ENCODE measurements around the gene STAT4.
A peak's percentile ranks its signal among the peaks of the same experiment; 100 is the strongest.

STAT4 gene

DNA sequence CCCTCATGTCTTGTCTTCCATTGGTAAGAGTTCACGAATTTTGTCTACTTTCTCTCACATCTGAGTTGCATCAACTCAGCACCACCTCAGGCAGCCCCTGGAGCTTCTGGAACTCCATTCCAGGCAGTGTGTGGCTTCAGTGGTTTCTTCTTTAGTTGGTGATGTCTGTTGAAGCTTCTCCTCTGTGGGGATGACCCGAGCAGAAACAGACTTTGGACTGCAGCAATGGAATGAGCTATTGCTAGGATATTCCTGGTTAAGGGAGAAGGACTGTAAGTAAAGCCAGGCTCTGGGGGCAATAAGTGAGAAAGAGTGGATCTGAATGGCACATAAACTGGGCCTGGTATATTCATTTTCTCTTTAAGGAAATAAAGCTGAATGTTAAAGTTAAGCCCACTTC is 32.3 kb upstream of the STAT4 start:
- H3K9me3 ChIP-seq (ENCODE audit: insufficient read depth, low read depth, low read length) = no peaks in the 10 kb centered on the region
- no peak for DNase-seq
- H3K79me1 ChIP-seq (ENCODE audit: low read length) = no peaks in the 10 kb centered on the region
- H2BK120ac ChIP-seq (ENCODE audit: insufficient read depth, low read length, poor library complexity) = no peak overlapping the region
- no peak overlapping the region for H2AK5ac ChIP-seq (ENCODE audit: low read length)
- H3K4me2 ChIP-seq (ENCODE audit: low read length) = no peak overlapping the region
- H2BK5ac ChIP-seq (ENCODE audit: low read depth, low read length, poor library complexity) = no peak overlapping the region
- no peak overlapping the region for H3K27ac ChIP-seq (ENCODE audit: low read depth, low read length)
- no peaks in the 10 kb centered on the region for H3K4me1 ChIP-seq (ENCODE audit: control insufficient read depth in 1 of 2, insufficient read depth in 2 of 2, low read length in 2 of 2)
- no CpG with 5 or more reads among the region's 2 CpGs for WGBS (ENCODE audit: extremely low coverage, insufficient coverage, insufficient read length)
- H4K91ac ChIP-seq (ENCODE audit: low read depth, low read length) = no peak overlapping the region
- no peaks in the 10 kb centered on the region for H3K79me2 ChIP-seq (ENCODE audit: control insufficient read depth, insufficient read depth, low read length, poor library complexity)
- no peak overlapping the region for H4K8ac ChIP-seq (ENCODE audit: low read depth, low read length)
- H3K27me3 ChIP-seq (ENCODE audit: insufficient read depth, low read length) = no peaks in the 10 kb centered on the region
- H2AFZ ChIP-seq (ENCODE audit: insufficient read depth, low read length, poor library complexity) = no peak overlapping the region
- H3K36me3 ChIP-seq (ENCODE audit: control insufficient read depth in 1 of 2, insufficient read depth in 2 of 2, low read length in 2 of 2) = no peaks in the 10 kb centered on the region
- no peak overlapping the region for H3K4me3 ChIP-seq (ENCODE audit: low read depth, low read length)
- no peak overlapping the region for H2BK12ac ChIP-seq (ENCODE audit: low read length)
- H3K14ac ChIP-seq (ENCODE audit: low read length) = no peak overlapping the region
- no peak overlapping the region for H4K12ac ChIP-seq (ENCODE audit: low read depth, low read length)
- H3K9ac ChIP-seq (ENCODE audit: low read length) = no peak overlapping the region
- H3K18ac ChIP-seq (ENCODE audit: low read length) = no peak overlapping the region
- no peak overlapping the region for H3K23ac ChIP-seq (ENCODE audit: low read length)
- no peak overlapping the region for H3K4ac ChIP-seq (ENCODE audit: low read depth, low read length)

- H4K8ac ChIP-seq (ENCODE audit: low read depth, low read length) = no peak overlapping the region
- no peaks in the 10 kb centered on the region for H3K27me3 ChIP-seq (ENCODE audit: insufficient read depth, low read length)
- H3K4me3 ChIP-seq (ENCODE audit: low read depth, low read length) = no peak overlapping the region
- no peaks in the 10 kb centered on the region for H3K36me3 ChIP-seq (ENCODE audit: control insufficient read depth in 1 of 2, insufficient read depth in 2 of 2, low read length in 2 of 2)
- no peaks in the 10 kb centered on the region for H3K79me2 ChIP-seq (ENCODE audit: control insufficient read depth, insufficient read depth, low read length, poor library complexity)
- no peak overlapping the region for H4K12ac ChIP-seq (ENCODE audit: low read depth, low read length)
- no peak overlapping the region for H2AK5ac ChIP-seq (ENCODE audit: low read length)
- H3K4ac ChIP-seq (ENCODE audit: low read depth, low read length) = no peak overlapping the region
- H2BK120ac ChIP-seq (ENCODE audit: insufficient read depth, low read length, poor library complexity) = no peak overlapping the region
- H4K91ac ChIP-seq (ENCODE audit: low read depth, low read length) = no peak overlapping the region
- no peak overlapping the region for H3K4me2 ChIP-seq (ENCODE audit: low read length)
- no peaks in the 10 kb centered on the region for H3K4me1 ChIP-seq (ENCODE audit: control insufficient read depth in 1 of 2, insufficient read depth in 2 of 2, low read length in 2 of 2)
- H3K18ac ChIP-seq (ENCODE audit: low read length) = no peak overlapping the region
- H3K9me3 ChIP-seq (ENCODE audit: insufficient read depth, low read depth, low read length) = no peaks in the 10 kb centered on the region
- no peaks in the 10 kb centered on the region for H3K79me1 ChIP-seq (ENCODE audit: low read length)
- DNase-seq = peak in 1 of 2 donors; percentile 64
- H2BK5ac ChIP-seq (ENCODE audit: low read depth, low read length, poor library complexity) = no peak overlapping the region
- H3K23ac ChIP-seq (ENCODE audit: low read length) = no peak overlapping the region
- no peak overlapping the region for H2BK12ac ChIP-seq (ENCODE audit: low read length)
- H2AFZ ChIP-seq (ENCODE audit: insufficient read depth, low read length, poor library complexity) = no peak overlapping the region
- H3K27ac ChIP-seq (ENCODE audit: low read depth, low read length) = no peak overlapping the region
- no peak overlapping the region for H3K14ac ChIP-seq (ENCODE audit: low read length)
- H3K9ac ChIP-seq (ENCODE audit: low read length) = no peak overlapping the region
Measured at GRCh38 chr2:191180713-191181112, 29.9 kb upstream of the STAT4 start.

DNA sequence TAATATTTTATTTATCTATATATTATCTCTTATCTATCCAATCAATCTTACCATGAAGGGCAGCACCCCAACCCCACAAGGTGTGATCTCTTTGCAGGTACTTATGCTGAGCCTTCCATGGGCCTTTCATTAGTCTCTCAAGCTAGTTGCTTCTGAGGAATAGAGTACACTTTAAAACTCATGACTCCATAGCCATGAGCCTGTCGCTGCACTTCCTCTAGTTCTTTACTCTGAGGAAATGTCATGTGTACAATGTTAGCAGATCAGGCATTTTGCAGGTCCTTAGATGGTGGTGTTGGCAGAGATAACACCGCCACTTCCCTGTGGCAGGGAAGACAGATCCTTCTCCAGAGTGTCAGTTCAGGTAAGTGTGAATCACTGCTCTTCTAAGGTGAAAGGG is 29.5 kb upstream of the STAT4 start:
- H3K18ac ChIP-seq (ENCODE audit: low read length) = no peak overlapping the region
- no peak overlapping the region for H3K14ac ChIP-seq (ENCODE audit: low read length)
- H3K4me1 ChIP-seq (ENCODE audit: control insufficient read depth in 1 of 2, insufficient read depth in 2 of 2, low read length in 2 of 2) = no peaks in the 10 kb centered on the region
- H3K27me3 ChIP-seq (ENCODE audit: insufficient read depth, low read length) = no peaks in the 10 kb centered on the region
- no peaks in the 10 kb centered on the region for H3K9me3 ChIP-seq (ENCODE audit: insufficient read depth, low read depth, low read length)
- no peak overlapping the region for H4K91ac ChIP-seq (ENCODE audit: low read depth, low read length)
- no peak overlapping the region for H3K27ac ChIP-seq (ENCODE audit: low read depth, low read length)
- H3K79me1 ChIP-seq (ENCODE audit: low read length) = no peaks in the 10 kb centered on the region
- no peak overlapping the region for H3K9ac ChIP-seq (ENCODE audit: low read length)
- no peaks in the 10 kb centered on the region for H3K79me2 ChIP-seq (ENCODE audit: control insufficient read depth, insufficient read depth, low read length, poor library complexity)
- H3K36me3 ChIP-seq (ENCODE audit: control insufficient read depth in 1 of 2, insufficient read depth in 2 of 2, low read length in 2 of 2) = no peaks in the 10 kb centered on the region
- H3K4me3 ChIP-seq (ENCODE audit: low read depth, low read length) = no peak overlapping the region
- no peak for DNase-seq
- H4K8ac ChIP-seq (ENCODE audit: low read depth, low read length) = no peak overlapping the region
- no peak overlapping the region for H2BK120ac ChIP-seq (ENCODE audit: insufficient read depth, low read length, poor library complexity)
- no peak overlapping the region for H3K23ac ChIP-seq (ENCODE audit: low read length)
- no peak overlapping the region for H3K4ac ChIP-seq (ENCODE audit: low read depth, low read length)
- WGBS (ENCODE audit: extremely low coverage, insufficient coverage, insufficient read length) = no CpG with 5 or more reads among the region's 2 CpGs
- no peak overlapping the region for H2BK12ac ChIP-seq (ENCODE audit: low read length)
- H2AFZ ChIP-seq (ENCODE audit: insufficient read depth, low read length, poor library complexity) = no peak overlapping the region
- no peak overlapping the region for H4K12ac ChIP-seq (ENCODE audit: low read depth, low read length)
- H2BK5ac ChIP-seq (ENCODE audit: low read depth, low read length, poor library complexity) = no peak overlapping the region
- H2AK5ac ChIP-seq (ENCODE audit: low read length) = no peak overlapping the region
- no peak overlapping the region for H3K4me2 ChIP-seq (ENCODE audit: low read length)

DNA sequence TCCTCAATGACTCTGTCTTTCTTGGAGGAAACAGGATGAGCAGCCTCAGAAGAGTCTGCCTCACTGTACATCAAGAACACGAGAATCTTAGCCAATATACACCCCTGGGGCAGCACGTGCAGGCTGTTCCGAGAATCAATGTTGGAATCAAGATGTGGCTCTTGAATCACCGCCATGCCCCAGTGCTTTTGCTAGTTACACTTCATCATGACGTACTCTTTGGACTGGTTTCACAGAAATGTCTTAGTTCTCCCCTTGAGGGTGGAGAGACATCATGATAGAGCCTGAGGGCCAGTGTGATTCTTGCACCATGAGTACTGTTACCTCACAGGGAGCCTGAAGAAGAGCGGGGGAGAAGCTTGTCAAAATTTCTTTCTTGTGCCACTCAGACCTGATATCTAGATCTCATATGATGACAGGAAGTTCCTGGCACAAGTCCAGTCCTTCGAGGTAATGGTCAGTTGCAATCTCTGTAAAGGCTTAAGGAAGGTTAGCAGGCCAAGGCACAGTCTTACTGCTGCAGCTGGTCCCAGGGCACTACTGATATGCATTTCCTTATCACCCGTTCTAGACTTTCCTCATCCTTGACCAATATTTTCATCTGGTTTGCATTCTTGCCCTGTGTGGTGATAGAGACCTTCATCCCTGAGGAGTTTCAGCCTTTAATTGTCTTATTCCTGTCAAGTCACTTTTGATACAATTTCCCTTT is 28.2 kb upstream of the STAT4 start:
- WGBS (ENCODE audit: extremely low coverage, insufficient coverage, insufficient read length) = no CpG with 5 or more reads among the region's 8 CpGs
- Histone ChIP-seq H3K4me3 (ENCODE audit: low read depth, low read length) (no peak overlapping the region), H4K12ac (ENCODE audit: low read depth, low read length) (no peak overlapping the region)

More for the DNA sequence above, 28.2 kb upstream of the STAT4 start:
- Histone ChIP-seq H3K36me3 (ENCODE audit: control insufficient read depth in 1 of 2, insufficient read depth in 2 of 2, low read length in 2 of 2) (no peaks in the 10 kb centered on the region), H4K91ac (ENCODE audit: low read depth, low read length) (no peak overlapping the region), H3K4me2 (ENCODE audit: low read length) (no peak overlapping the region), H3K27ac (ENCODE audit: low read depth, low read length) (no peak overlapping the region), H3K79me2 (ENCODE audit: control insufficient read depth, insufficient read depth, low read length, poor library complexity) (no peaks in the 10 kb centered on the region), H3K9ac (ENCODE audit: low read length) (no peak overlapping the region), H3K18ac (ENCODE audit: low read length) (no peak overlapping the region), H3K23ac (ENCODE audit: low read length) (no peak overlapping the region), H2BK5ac (ENCODE audit: low read depth, low read length, poor library complexity) (no peak overlapping the region), H2BK120ac (ENCODE audit: insufficient read depth, low read length, poor library complexity) (no peak overlapping the region), H2BK12ac (ENCODE audit: low read length) (no peak overlapping the region), H3K14ac (ENCODE audit: low read length) (no peak overlapping the region), H4K8ac (ENCODE audit: low read depth, low read length) (no peak overlapping the region), H3K4me1 (ENCODE audit: control insufficient read depth in 1 of 2, insufficient read depth in 2 of 2, low read length in 2 of 2) (no peaks in the 10 kb centered on the region), H2AK5ac (ENCODE audit: low read length) (no peak overlapping the region), H3K9me3 (ENCODE audit: insufficient read depth, low read depth, low read length) (no peaks in the 10 kb centered on the region), H3K4ac (ENCODE audit: low read depth, low read length) (no peak overlapping the region), H3K27me3 (ENCODE audit: insufficient read depth, low read length) (no peaks in the 10 kb centered on the region), H2AFZ (ENCODE audit: insufficient read depth, low read length, poor library complexity) (no peak overlapping the region), H3K79me1 (ENCODE audit: low read length) (no peaks in the 10 kb centered on the region)
- DNase-seq = peak; percentile 95 to 96

Data from trophoblast cell (in vitro differentiated cells and primary cell).